HG02763 (cell line): ENCODE results near the gene CDC20B.
"Not testable (repeated sequence)": the region's sequence is repeated elsewhere in the genome, so short reads cannot be mapped to it uniquely, and the experiment has no call there.

Experiments used
- ATAC-seq: cut with Tn5 transposase; IDR thresholded peaks from one replicate; pipeline ENCODE4 v1.9.1; 2021; ENCODE audit warnings: mild to moderate bottlenecking, moderate library complexity; ENCODE audit not compliant: unreplicated experiment

The CDC20B gene

GRCh38 chr5:55104946-55105701 lies 67.9 kb downstream of the CDC20B start:
- ATAC-seq: no peak

GRCh38 chr5:55104036-55104772 lies 68.8 kb downstream of the CDC20B start:
- ATAC-seq: no peak

GRCh38 chr5:55102348-55102747 lies 70.6 kb downstream of the CDC20B start, which contains the start of gene GZMA:
Gene GZMA (plus strand): TSS chr5:55102646. CDS start chr5:55102683, 37 bp downstream.
- ATAC-seq: no peak

- ATAC-seq: no peak
Observed at GRCh38 chr5:55101556-55102276, 71.3 kb downstream of the CDC20B start.

- ATAC-seq: not testable (repeated sequence)
Observed at GRCh38 chr5:55101148-55101547, 71.8 kb downstream of the CDC20B start.

GRCh38 chr5:55096861-55097260 lies 76.1 kb downstream of the CDC20B start:
- ATAC-seq: no peak

- ATAC-seq: no peak
Observed at GRCh38 chr5:55096182-55096581, 76.8 kb downstream of the CDC20B start.

GRCh38 chr5:55091011-55091410 lies 82.0 kb downstream of the CDC20B start:
- ATAC-seq: not testable (repeated sequence)

GRCh38 chr5:55089301-55089700 lies 83.7 kb downstream of the CDC20B start:
- ATAC-seq: not testable (repeated sequence)

- no peak for ATAC-seq
Observed at GRCh38 chr5:55081541-55081940, 91.4 kb downstream of the CDC20B start.

- ATAC-seq: no peak
Observed at GRCh38 chr5:55073211-55073610, 99.8 kb downstream of the CDC20B start.

- no peak for ATAC-seq
Observed at GRCh38 chr5:55072666-55073065, 100.3 kb downstream of the CDC20B start.

GRCh38 chr5:55071413-55071812 lies 101.6 kb downstream of the CDC20B start:
- no peak for ATAC-seq

- ATAC-seq: no peak
Observed at GRCh38 chr5:55070968-55071367, 102.0 kb downstream of the CDC20B start.

GRCh38 chr5:55066277-55066676 lies 106.7 kb downstream of the CDC20B start:
- no peak for ATAC-seq

GRCh38 chr5:55064523-55064922 lies 108.5 kb downstream of the CDC20B start:
- no peak for ATAC-seq

GRCh38 chr5:55063899-55064298 lies 109.1 kb downstream of the CDC20B start:
- ATAC-seq: no peak

GRCh38 chr5:55063220-55063863 lies 109.6 kb downstream of the CDC20B start:
- no peak for ATAC-seq
